GM21529 (cell line): ENCODE results near the gene COL18A1.
"Not testable (repeated sequence)": the region's sequence is repeated elsewhere in the genome, so short reads cannot be mapped to it uniquely, and the experiment has no call there.

Experiments
- ATAC-seq: cut with Tn5 transposase; IDR thresholded peaks from one replicate; pipeline ENCODE4 v1.9.1; 2021; ENCODE audit not compliant: unreplicated experiment

COL18A1 gene

DNA sequence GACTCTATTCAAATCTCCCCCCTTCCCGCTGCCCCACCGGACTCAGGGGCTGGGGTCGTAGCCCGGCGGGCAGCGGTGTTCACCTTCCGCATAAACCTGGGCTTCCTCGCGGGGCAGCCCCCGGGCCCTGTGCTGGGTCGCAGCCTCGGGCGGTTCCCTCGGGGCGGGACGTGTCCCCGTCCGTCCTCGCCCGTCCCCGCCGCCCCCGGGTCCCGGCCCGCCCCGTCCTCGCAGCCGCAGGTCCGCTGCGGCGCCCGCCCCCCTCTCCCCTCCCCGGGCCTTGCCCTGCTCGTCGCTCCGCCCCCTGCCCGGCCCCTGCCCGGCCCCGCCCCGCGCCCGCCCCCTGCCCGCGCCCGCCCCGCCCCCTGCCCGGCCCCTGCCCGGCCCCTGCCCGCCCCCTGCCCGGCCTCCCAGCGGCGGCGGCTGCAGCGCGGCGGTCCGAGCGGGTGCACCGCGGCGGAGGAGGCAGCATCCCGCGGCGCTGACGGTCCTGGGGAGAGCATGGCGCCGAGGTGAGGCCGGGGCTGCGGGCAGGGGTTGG lies at the start of gene COL18A1:
Gene COL18A1 (plus strand): TSS at position 436 of the 541 bp plus-strand sequence. CDS start 66 bp downstream, at position 502.
- no peak for ATAC-seq

DNA sequence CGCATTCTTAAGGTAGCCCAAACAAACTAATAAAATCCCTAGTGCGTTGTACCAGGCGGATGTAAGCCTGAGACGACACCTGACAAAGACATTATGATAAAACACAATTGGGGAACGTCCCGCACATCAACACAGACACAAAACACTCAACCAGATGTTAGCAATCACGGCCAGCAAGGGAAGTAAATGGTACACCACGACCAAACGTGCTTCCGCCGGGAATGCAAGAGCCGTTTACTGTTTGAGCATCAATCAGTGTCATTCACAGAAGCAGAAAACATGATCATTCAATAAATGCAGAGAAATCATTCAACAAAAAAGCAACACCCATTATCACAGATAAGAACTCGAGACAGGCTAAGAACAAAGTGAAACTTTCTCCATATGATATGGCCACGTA lies 49.4 kb upstream of the COL18A1 start:
- ATAC-seq = no peak

DNA sequence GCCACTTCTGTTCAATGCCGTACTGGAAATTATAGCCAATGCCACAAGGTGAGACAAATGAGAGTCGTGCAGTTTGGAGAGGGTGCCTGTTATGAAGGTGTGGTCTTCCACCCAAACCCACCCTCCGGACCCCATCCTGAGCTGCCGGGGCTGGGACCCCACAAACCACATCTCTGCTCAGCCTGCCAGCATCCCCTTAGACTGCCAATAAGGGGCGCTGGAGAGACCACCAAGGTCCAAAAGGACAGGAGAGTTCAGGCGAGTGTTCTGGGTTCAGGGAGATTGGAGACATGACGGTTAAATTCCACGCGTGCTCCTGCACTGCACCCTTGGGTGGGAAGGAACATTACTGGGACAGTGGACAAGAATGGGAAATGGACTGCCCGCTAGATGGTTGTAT lies 48.7 kb upstream of the COL18A1 start:
- ATAC-seq = no peak

DNA sequence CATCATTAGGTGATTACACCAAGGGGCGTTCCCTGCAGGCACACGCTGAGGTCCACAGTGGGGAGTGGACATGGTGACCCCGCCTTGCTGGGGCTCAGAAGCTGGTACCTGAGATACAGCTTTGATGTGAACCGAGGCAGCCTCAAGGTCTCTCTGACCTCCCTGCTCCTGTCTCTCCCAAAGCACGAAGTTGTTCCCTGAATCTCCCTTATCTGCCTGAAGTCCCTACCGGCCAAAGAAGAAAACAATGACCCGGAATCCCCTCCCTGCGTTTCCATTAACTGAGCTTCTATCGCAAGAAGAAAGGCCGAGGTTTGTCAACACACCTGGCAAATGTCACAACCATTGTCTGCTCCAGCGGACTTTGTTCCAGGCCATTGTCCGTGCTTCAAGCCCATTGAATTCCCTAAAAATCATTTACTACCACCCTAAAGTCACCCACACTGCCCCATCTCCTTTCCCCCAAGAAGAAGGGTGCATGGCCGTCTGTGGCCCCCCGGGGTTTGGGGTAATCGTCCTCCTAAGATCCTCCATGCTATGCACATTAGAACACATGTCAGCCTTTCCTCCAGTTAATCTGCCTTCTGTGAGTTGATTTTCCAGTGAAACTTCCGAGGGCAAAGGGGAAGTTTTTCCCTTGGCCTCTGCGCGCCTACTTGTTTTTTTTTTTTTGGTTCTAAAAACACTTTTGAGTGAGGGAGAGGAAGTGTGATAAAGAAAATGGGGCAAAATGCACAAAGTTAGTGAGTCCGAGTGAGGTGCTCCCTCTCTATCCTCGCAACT lies 48.1 kb upstream of the COL18A1 start:
- ATAC-seq = no peak

DNA sequence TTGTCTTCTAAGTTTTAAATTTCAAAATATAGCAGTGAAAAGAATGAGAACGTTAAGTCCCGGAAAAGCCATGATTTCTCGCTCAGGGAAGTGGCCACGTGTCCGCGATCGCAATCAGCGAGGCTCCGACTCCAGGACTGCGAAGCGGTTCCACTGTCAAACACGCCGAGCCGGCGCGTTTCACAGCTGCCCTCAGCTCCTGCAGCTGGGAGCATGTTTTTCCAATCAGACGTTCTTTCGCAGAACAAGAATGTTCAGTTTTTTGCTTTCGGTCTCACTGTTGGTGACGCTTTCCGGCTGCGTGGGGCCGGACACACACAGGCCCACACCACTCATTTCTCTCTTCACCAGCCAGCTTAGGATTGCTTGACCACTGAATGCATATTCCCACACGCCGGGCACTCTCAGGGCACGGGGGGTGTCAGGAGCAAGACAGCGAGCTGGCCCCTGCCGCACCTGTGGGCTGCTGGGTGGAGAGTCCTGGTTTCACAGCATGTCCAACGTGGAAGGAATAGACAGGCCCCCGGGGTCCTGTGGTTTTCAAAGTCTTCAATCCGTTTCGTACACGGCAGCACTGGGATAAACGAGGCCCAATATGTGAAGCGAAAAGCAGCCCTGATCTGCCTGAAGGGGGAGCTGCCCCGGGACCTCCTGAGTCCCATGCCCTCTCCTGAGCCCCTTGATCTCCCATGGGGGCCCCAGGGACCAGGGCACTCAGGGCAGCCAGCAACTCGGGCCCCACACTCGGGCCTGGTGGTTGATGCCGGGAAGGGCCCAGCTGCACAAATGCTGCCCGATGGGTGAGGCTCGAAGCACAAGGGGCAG lies 47.3 kb upstream of the COL18A1 start:
- ATAC-seq = no peak

DNA sequence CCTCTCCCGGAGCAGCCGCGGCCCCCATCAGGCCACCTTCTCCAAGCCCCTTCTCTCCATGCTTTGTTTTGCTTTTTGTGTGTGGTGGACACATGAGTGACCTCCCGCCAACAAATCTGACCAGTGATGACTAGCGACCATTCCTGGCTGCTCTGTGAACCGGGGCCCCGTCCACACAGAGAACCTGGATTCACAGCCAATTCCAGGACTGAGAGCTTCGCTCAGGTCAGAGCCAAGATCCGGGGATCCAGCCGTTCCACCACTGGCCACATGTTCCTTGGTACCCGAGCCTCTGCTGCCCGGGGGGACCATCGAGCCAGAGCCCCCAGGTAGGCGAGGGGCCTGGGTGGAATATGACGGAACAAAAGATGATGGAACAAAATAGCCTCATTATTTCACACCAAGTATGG lies 46.7 kb upstream of the COL18A1 start:
- ATAC-seq = no peak

DNA sequence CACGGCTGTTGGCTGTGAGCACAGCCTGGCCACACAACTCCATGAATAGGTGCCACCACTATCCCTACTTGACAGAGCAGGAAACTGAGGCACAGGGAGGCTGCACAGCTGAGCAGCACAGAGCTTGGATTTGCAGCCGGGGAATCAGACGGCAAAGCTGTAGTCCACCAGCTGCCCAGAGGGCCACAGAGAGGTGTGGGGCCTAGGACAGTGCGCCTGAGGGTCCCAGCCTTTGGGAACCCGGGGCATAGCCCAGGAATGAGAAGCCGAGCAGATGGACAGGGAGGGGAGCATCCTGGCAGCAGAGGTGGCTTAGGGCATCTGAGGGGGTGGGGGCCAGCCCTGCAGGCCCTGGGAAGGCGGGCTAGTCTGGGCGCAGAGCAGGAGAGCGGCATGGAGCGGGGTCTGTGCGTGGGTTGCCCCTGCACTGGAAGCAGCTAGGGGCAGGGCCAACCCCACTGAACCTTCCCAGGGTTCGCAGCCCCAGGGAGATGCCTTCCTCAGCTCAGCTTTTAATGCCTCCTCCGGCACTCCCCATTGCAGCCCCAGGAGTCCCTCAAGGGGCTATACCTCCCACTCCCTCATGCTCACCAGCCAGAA lies 46.2 kb upstream of the COL18A1 start:
- no peak for ATAC-seq

DNA sequence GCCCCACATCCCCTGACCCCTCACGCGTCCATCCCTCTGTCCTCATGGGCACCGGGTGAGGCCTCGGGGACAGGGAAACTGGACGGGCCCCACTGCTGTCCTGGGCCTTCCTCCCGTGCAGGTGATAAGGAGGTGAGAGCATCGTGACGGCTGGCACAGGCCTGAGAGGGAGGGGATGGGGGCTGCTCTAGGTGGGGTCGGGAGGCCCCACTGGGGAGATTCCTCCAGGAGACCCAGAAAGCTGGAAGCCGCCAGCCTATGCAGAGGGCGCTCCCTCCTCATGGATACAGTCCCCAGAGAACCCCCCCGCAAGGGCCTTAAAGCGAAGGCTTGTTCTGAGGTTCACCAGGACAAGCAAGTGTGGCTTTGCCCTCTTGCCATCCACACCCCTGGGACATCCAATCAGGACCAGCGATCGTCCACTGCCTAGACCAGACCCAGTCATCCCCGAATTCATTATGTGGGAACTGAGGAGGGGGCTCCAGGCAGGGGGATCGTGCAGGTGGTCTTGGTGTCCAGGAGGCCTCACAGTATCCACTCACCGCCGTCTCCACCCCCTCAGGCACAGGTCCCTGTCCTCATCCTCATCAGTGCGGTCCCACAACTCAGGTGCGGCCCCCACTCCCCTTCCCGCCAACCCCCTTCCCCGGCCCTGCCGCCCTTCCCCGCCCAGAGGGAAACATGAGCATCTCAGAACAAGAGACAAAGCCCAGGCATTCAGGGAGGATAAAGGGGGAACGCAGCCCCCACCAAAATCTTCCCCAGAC lies 45.3 kb upstream of the COL18A1 start:
- no peak for ATAC-seq

DNA sequence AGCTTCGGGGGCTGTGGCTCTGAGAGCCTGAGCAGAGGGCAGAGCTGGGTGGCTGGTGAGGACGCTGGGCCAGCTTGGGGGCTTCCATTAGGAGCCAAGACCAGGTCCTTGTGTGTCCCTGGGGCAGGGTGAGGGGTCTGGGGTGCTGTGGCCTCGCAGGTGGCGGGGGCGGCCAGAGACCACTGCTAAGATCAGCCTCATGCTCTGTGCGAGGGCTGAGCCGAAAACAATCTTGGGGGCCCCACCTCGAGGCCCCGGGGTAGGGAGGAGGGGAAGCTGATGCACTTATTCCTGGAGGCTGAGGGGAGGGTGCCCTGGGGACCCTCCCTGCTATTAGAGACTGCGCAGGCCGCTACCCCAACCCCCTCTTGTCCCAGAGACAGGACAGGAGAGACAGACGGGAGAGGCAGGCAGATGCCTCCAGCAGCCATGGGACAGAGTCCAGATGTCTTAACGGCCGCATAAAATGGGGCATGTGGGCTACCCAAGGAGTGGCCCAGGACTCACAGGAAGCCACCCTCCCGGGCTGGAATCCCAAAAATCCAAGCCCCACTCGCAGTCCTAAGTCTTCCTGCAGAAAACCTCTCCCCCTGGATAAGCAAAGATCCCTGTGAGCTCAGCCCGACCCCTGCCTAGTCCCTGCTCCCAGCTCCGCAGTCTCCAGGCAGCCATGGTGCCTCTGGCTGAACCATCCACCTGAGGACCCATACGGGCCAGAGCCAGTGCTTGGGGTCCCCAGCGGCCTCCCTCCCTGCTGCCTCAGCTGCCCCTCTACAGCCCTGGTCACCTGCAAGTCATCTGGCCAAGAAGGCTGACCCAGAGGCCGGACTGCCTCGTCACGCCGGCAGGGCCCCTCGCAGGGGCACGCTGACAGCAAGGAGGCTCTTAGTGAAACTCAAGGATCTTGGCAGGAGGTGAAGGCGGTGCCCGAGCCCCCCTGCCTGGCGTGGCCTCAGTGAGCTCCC lies 43.6 kb upstream of the COL18A1 start:
- ATAC-seq = no peak

DNA sequence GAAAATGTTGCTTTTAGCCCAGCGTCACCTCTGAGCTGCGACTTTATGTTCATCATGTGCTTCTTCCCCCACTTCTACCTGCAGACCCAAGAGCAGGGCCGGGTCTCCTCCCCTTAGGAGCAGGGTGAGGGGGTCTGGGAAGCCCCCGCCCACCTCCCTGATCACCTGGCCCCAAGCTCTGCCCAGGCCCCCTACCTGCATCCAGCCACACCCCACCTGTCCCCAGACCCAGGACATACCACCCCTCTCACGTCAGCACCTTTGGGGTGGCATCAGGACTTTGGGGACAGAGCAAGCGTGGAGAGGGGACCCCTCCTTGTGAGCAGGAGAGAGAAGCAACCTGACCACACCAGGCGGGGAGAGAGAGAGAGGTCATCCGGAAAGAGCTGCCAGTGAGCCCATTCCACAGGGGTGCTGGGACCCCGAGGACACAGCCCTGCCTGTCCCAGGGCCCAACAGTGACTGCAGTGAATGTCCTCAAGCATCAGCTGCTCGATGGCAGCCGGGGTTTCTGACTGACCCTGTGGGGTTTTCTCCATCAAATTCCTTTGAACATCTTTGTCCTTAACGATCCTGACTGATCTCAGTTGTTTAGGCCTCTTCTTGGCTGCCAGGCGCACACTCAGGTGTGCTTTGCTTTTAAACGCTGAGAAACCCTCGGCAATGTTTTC lies 42.8 kb upstream of the COL18A1 start:
- no peak for ATAC-seq

DNA sequence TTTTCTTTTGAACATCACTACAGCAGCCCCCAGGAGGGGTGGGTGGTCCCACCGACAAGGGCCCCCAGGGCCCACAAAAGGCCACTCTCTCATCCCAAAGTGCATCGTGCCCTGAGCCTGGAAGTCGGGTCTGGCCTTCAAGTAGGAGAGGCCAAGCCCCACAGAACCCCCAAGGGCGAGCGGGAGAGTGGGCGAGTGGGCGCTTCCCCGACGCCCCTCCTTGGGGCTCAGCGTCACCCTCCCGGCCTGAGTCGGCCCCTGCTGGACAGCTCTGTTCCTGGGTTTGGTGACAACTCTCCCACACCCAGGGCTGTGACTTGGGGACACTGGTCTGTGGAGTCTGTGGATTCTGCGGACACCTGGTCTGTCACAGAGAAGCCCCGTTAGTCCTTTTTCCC lies 42.2 kb upstream of the COL18A1 start:
- ATAC-seq = no peak

DNA sequence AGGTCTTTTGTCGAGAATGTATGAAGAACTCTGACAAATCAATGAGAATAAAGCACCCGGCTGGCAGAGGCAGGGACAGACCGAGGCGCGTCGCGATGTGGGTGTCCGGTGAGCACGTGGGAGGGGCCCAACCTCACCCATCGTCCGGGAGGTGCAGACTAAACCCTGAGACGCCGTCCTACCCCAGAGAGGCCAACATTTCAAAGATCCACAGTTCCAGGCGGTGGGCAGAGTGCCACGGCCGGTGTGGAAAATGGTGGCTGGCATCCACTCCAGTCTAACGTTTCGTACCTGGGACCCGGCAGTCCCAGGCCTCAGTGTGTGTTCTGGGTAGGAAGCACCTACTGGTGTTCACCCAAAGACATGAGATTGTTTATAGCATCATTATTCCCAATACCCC lies 41.7 kb upstream of the COL18A1 start:
- ATAC-seq = not testable (repeated sequence)

DNA sequence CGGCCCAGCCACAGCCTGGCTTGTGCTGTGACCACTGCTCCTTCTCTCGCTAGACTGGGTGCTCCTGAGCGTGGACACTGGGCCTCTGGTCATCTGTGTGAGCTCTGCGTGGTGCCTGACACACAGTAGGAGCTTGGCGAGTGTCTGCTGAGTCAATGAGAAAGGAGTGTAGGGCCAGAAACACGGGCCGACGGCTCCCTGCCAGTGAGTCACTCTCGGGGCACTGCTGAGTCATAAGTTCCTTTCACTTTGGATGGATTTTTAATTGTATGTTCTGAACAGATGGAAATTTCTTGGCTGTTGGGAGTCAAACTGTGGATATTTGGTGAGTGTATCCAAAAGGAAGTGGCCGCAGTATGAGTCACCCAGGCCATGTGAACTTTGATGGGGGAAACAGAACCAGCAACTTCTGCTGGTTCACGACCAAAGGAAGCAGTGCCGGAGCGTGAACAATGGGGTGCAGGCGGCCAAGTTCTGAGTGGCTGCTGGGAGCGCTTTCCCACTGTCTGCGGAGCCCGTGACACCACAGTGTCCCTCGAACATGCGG lies 41.0 kb upstream of the COL18A1 start:
- ATAC-seq = no peak

DNA sequence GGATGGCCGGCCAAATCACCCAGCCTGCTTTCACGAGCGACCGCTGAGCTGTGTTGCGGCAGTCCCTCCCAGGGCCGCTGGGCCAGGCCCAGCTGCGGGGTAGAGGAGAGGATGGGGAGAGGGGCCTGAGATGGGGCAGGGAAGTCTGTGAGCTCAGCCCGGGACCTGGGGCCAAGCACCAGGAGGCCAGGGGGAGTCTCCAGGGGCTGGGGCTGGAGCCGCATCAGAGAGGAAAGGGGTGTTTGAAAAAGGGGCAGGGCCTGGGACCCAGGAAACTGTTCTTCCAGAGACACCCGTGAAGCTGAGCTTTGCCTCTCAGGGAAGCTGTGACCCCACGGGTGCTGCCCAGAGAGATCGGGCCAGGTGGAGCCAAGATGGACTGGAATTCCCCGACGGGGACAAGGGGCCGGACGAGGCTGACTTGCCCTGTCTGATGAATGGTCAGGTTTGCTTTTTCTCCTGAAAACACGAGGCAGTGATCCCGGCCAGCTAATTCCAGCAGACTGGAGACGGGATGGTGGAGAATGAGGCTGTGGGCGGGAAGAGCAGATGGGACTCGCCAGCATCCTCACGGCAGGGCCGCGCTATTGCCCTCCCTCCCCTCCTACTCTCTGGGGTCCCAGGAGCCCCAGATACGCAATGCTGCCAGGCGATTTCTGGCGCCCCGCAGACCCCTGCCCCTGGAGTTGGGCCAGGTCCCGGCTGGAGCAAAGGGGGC lies 40.3 kb upstream of the COL18A1 start:
- ATAC-seq = no peak

DNA sequence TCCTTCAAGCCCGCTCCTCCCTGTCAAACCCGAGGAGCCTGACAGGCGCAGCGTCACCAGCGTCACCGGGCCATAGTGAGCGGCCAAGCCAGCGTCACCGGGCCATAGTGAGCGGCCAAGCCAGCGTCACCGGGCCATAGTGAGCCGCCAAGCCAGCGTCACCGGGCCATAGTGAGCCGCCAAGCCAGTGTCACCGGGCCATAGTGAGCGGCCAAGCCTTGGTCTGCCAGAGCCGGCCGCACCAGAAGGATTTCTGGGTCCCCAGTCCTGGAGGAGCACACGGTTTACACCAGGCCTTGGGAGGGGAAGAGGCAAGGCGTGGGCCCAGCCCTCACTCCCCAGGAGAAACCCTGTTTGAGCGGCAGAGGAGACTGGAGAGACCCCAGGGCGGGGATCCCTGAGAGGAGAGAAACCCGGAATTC lies 39.8 kb upstream of the COL18A1 start:
- ATAC-seq = no peak

DNA sequence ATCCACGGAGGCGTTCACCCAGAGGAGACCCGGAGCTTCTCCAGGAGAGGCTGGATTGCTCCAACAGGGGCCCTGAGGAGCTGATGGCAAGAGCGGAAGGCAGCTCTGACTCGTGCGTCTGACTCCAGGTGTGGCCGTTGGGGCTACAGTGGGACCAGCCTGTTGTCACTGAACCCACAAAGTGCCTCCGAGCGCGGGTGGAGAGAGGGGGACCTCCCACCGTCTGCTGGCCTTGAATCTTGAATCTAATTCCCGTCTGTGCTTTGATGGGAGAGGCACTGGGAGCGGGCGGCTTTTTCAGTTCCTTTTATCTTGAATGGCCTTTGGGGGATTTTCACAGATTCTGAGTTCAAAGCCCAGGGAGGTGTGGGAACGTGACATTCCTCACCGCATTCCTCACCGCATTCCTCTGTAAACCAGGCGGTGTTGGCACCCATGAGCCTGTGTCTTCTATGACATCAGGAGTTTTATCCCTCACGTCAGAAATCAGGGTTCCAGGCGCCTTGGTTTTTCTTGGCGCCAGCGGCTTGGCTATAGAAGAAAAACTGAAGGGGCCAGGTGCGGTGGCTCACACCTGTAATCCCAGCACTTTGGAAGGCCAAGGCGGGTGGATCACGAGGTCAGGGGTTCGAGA lies 39.2 kb upstream of the COL18A1 start:
- ATAC-seq = no peak

DNA sequence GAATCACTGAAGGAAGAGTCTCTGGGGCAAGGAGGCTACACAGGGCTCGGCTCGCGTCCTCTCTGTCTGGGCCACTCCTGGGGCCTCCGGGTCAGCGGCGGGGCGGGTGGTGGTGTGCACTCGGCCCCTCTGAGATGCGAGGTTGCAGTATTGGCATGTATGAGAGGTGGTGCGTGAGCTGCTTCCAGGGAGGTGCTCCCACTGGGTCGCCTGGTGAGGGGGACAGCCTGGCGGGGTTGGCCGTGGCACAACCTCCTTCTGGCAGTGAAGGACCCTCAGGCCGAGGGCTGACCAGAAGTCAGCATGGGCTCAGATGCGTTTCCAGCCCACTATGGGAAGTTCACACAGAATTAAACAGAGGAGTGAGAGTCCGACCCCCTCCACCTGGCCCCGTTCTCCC lies 38.5 kb upstream of the COL18A1 start:
- ATAC-seq = no peak

DNA sequence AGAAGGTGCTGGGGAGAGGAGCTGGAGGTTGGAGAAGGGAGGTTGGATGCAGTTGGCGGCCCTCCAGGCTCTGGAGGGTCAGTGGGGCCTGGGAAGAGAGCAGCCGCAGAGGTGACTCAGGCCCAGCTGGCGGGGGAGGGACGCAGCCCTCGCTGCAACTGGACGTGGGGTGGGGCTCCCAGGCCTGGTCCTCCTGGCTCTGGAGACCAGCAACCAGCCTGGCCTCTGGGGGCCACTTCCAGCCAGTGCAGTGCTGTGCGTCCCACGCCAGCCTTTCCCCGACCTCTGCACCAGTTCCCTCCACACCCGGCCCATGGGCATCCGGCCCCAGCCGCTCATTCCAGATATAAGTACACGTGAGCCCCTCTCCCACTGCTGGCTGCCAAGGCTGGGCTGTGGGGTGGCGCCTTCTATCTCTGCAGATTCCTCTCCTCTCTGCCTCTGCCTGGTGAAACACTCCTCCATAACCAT lies 38.0 kb upstream of the COL18A1 start:
- no peak for ATAC-seq
